Activated naive CD4-positive, alpha-beta T cell treated with anti-CD3 and anti-CD28 coated beads, Interleukin-2, amount 50 U/mL, for 72 hours (primary cell): ENCODE data around the gene FHIT. TPM values are rescaled to one million over a fixed set of nuclear protein-coding genes. Genes with fewer than 3 reads are reported as not detected.

Experiments
- ATAC-seq, 2 donors: fragments of 150-1000 bp; cut with Tn5 transposase; 2 replicates each; pipeline ENCODE4 v1.10.0; 2021; ENCODE audit warnings: mild to moderate bottlenecking in 2 of 2, moderate library complexity in 2 of 2
- DNase-seq, 2 donors: peaks; one replicate each; pipeline ENCODE4 v3.0.0; 2021 to 2022; ENCODE audit warnings: low spot score in 2 of 2
- H3K27ac Mint-ChIP-seq, 2 donors: one replicate each; pipeline ENCODE4 v1.8.0; 2022; ENCODE audit warnings: mild to moderate bottlenecking in 2 of 2, mixed read lengths in 2 of 2
- H3K36me3 Mint-ChIP-seq, 2 donors: one replicate each; pipeline ENCODE4 v1.8.0; 2022; ENCODE audit warnings: mixed read lengths in 2 of 2
- H3K9me3 Mint-ChIP-seq, 2 donors: one replicate each; pipeline ENCODE4 v1.8.0; 2022; ENCODE audit warnings: mixed read lengths in 2 of 2
- total RNA-seq, 2 donors: library from RNA; stranded (reverse); gene quantifications; one replicate each; pipeline ENCODE4 v1.2.3, GENCODE V29; 2022

Gene FHIT
- total RNA-seq, 2 donors from 2014 or later: 21.3 to 37.0 TPM

DNA sequence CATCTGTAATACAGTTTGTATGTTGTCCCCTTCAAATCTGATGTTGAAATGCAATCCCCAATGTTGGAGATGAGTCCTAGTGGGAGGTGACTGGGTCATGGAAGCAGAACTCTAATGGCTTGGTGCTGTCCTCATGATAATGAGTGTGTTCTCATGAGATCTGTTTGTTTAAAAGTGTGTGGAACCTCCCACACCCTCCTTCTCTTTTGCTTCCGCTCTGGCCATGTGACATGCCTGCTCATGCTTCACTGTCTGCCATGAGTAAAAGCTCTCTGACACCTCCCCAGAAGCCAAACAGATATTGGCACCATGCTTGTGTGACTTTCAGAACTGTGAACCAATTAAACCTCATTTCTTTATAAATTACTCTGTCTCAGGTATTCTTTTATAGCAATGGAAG lies 1407.4 kb downstream of the FHIT start:
- ATAC-seq: no peak
- peaks cover 8 to 12% of the 10 kb centered on the region in 2 donors for H3K9me3 Mint-ChIP-seq
- H3K27ac Mint-ChIP-seq: no peak overlapping the region
- H3K36me3 Mint-ChIP-seq: peaks cover 9 to 22% of the 10 kb centered on the region in 2 donors
- no peak for DNase-seq

DNA sequence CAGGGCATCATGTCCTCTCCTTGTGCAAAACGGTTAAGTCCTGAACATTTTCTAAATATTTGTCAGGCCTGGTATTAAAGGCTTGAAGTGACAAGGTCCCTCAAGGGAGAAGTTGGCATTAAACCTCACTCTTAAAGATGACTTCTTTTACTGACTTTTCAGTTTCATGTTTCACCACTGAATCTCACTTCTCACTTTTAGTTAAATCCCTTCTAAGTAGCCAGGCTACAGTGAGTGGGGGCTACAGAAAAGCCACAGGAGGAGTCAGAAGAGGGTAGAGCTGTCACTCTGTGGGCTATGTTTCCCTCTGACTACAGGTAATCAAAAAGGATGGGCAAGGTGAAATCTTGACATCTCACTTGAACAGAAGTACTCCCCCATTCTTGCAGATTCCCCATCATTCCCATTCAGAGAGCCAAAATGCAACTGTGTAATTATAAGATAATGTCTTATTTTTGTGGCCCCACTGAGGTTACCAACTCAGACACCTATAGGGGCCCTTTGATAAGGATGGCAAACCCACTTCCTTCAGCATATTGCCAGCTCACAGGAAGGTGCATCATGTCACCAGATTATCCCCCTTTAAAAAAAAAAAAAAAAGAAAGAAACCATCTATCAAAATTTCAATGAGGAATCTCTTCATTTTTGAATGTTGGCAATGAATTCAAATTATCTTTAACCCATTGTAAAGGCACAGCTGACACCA lies 1411.3 kb downstream of the FHIT start:
- no peak for DNase-seq
- Mint-ChIP-seq H3K27ac (peak overlapping the region in 1 of 2 donors; percentile 66), H3K9me3 (peaks cover 8 to 18% of the 10 kb centered on the region in 2 donors)

GRCh38 chr3:59839283-59839682 lies 1412.0 kb downstream of the FHIT start:
- peak overlapping the region in 1 of 2 donors; percentile 66 for H3K27ac Mint-ChIP-seq
- DNase-seq: no peak
- H3K9me3 Mint-ChIP-seq: peaks cover 8 to 18% of the 10 kb centered on the region in 2 donors
- ATAC-seq: no peak
- H3K36me3 Mint-ChIP-seq: peaks cover 21 to 24% of the 10 kb centered on the region in 2 donors

More for the DNA sequence above, 1411.3 kb downstream of the FHIT start:
- peaks cover 21 to 28% of the 10 kb centered on the region in 2 donors for H3K36me3 Mint-ChIP-seq
- ATAC-seq: peak; percentile 97 to 98

DNA sequence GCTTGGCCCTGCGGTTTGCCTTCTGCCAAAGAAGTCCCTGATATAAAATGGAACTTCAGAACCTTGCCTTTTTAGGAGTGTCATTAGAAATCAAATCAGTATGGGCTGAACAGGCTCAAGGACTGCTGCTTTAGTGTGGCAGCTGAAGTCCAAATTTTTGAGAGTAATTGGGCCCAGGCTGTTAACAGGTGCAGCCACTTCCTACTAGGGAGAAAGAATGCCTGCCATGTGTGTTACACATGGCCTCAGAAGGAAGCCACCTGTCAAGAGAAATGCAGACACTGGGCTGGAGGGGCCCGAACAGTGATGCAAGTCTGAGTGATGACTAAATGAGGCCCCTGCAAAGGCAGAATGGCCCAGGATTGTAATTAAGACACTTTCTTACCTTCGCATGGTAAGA lies 1414.7 kb downstream of the FHIT start:
- no peak for ATAC-seq
- H3K27ac Mint-ChIP-seq: no peak overlapping the region
- DNase-seq: no peak
- peaks cover 13 to 21% of the 10 kb centered on the region in 2 donors for H3K9me3 Mint-ChIP-seq
- peaks cover 21 to 29% of the 10 kb centered on the region in 2 donors for H3K36me3 Mint-ChIP-seq

- ATAC-seq: no peak
- Mint-ChIP-seq H3K36me3 (peaks cover 12 to 14% of the 10 kb centered on the region in 2 donors), H3K27ac (no peak overlapping the region), H3K9me3 (peaks cover 9 to 13% of the 10 kb centered on the region in 2 donors)
- no peak for DNase-seq
Observed at GRCh38 chr3:59832702-59833101, 1418.5 kb downstream of the FHIT start.

GRCh38 chr3:59832241-59832640 lies 1419.0 kb downstream of the FHIT start:
- Mint-ChIP-seq H3K27ac (no peak overlapping the region), H3K36me3 (peaks cover 12 to 14% of the 10 kb centered on the region in 2 donors), H3K9me3 (peaks cover 9 to 13% of the 10 kb centered on the region in 2 donors)
- ATAC-seq (no peak), DNase-seq (no peak)

- Mint-ChIP-seq H3K9me3 (peaks cover 9 to 13% of the 10 kb centered on the region in 2 donors), H3K36me3 (peaks cover 12 to 18% of the 10 kb centered on the region in 2 donors), H3K27ac (no peak overlapping the region)
- ATAC-seq (no peak), DNase-seq (no peak)
Observed at GRCh38 chr3:59831394-59831793, 1419.9 kb downstream of the FHIT start.

DNA sequence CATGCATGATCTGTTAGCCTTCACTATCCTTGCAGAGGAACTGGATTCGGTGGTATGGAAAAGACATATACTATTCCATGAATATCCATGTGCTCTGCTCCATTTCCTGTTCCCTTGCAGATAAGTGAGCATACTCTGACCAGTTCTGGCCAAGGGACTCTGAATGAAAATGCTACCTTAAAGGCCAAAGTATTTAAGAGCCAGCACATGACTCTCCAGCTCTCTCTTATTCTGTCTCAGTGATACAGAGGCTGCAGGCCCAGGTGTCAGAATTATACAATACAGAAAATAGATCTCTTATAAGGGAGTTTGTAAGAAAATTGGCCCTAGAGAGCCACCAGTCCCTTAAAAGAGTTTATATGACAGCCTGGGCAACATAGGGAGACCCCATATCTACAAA lies 1421.7 kb downstream of the FHIT start:
- peaks cover 0 to 11% of the 10 kb centered on the region in 2 donors for H3K36me3 Mint-ChIP-seq
- H3K9me3 Mint-ChIP-seq: peaks cover 3 to 5% of the 10 kb centered on the region in 2 donors
- ATAC-seq (no peak), DNase-seq (no peak)
- H3K27ac Mint-ChIP-seq: no peak overlapping the region

- DNase-seq (no peak), ATAC-seq (no peak)
- H3K36me3 Mint-ChIP-seq: peaks cover 11 to 19% of the 10 kb centered on the region in 2 donors
- H3K9me3 Mint-ChIP-seq: peaks cover 0 to 10% of the 10 kb centered on the region in 2 donors
- no peak overlapping the region for H3K27ac Mint-ChIP-seq
Observed at GRCh38 chr3:59824876-59825275, 1426.4 kb downstream of the FHIT start.

GRCh38 chr3:59821274-59821673 lies 1430.0 kb downstream of the FHIT start:
- DNase-seq (no peak), ATAC-seq (no peak)
- H3K9me3 Mint-ChIP-seq: peaks cover 0 to 10% of the 10 kb centered on the region in 2 donors
- peak overlapping the region in 1 of 2 donors; percentile 44 for H3K27ac Mint-ChIP-seq
- H3K36me3 Mint-ChIP-seq: peaks cover 12 to 19% of the 10 kb centered on the region in 2 donors

GRCh38 chr3:59820352-59820934 lies 1430.8 kb downstream of the FHIT start:
- Mint-ChIP-seq H3K27ac (peak overlapping the region in 1 of 2 donors; percentile 44), H3K9me3 (peaks cover 0 to 10% of the 10 kb centered on the region in 2 donors), H3K36me3 (peaks cover 12 to 19% of the 10 kb centered on the region in 2 donors)
- DNase-seq (no peak), ATAC-seq (peak; percentile 70 to 94)

GRCh38 chr3:59818919-59819300 lies 1432.3 kb downstream of the FHIT start:
- H3K9me3 Mint-ChIP-seq: peaks cover 0 to 10% of the 10 kb centered on the region in 2 donors
- ATAC-seq: no peak
- no peak overlapping the region for H3K27ac Mint-ChIP-seq
- DNase-seq: no peak
- H3K36me3 Mint-ChIP-seq: peaks cover 12 to 19% of the 10 kb centered on the region in 2 donors

DNA sequence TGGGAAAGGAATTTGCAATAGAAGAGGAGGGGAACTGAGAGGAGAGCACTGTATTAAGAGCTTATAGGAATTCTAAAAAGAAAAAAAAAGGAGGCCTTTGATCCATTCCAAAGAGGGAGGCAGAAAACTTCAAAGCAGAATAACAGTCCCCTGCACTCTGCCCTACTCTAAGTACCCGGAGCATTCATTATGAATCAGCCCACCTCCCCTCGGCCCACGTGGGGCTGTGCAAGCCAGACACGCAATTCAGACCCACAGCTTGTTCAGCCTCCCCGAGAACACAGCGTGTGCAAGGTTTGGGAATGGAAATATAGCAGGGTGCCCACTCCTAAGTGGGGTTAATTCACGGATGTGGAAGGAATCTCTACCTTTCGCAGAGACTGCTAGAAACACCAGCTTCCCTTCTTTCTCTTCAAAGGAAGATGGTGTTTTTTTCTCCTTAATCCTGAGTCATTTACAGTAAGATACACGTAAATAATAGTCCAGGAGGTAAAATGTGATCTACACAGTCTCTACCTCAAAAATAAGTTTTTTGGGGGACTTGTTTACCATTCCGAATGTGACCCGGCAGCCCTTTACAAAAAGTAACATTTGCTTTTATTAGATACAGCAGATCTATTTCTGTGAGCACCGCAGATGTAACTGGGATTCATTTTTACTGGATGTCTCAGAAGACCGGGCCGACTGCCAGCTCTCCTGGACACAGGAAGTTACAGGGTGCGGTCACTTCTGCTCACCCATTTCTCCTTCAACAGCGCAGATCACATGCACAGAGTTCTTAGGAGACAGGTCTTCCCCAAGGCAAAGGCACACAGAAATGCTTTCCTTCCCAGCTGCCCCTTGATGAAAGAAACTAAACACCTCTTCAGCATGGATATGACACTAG lies 1433.0 kb downstream of the FHIT start:
- DNase-seq (no peak), ATAC-seq (no peak)
- Mint-ChIP-seq H3K36me3 (peaks cover 12 to 14% of the 10 kb centered on the region in 2 donors), H3K27ac (peak overlapping the region in 1 of 2 donors; percentile 22), H3K9me3 (peaks cover 0 to 7% of the 10 kb centered on the region in 2 donors)

DNA sequence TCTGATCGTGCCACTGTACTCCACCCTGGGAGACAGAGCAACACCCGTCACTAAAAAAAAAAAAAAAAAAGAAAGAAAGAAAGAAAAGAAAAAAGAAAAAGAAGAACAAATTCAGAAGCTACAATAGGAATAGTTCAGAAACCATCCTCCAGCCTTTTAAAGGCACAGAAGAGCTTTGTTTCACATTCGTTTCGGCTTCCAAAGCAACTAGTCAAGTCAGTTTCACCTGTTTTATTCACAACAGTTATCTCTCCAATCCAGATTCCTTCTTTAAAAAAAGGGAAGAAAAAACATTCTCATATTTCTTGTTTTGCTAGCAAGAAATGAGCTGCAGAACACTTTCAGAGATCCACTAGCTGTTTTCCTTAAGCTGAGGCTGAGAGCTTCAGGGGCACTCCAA lies 1433.7 kb downstream of the FHIT start:
- H3K27ac Mint-ChIP-seq: peak overlapping the region in 1 of 2 donors; percentile 22
- peaks cover 0 to 5% of the 10 kb centered on the region in 2 donors for H3K9me3 Mint-ChIP-seq
- ATAC-seq: no peak
- no peak for DNase-seq
- peaks cover 6% of the 10 kb centered on the region in 2 donors for H3K36me3 Mint-ChIP-seq

GRCh38 chr3:59816312-59816711 lies 1434.9 kb downstream of the FHIT start:
- Mint-ChIP-seq H3K36me3 (peaks cover 5% of the 10 kb centered on the region in 2 donors), H3K9me3 (peaks cover 0 to 5% of the 10 kb centered on the region in 2 donors), H3K27ac (no peak overlapping the region)
- DNase-seq (no peak), ATAC-seq (no peak)

GRCh38 chr3:59813148-59813538 lies 1438.1 kb downstream of the FHIT start:
- H3K9me3 Mint-ChIP-seq: no peaks in the 10 kb centered on the region
- no peak overlapping the region for H3K27ac Mint-ChIP-seq
- DNase-seq: no peak
- ATAC-seq: no peak
- peaks cover 0 to 5% of the 10 kb centered on the region in 2 donors for H3K36me3 Mint-ChIP-seq
